HG03139 (cell line): ENCODE results near the gene ISOC2.
"Not testable (repeated sequence)": the region's sequence is repeated elsewhere in the genome, so short reads cannot be mapped to it uniquely, and the experiment has no call there.

Experiments
- ATAC-seq: cut with Tn5 transposase; IDR thresholded peaks from one replicate; pipeline ENCODE4 v1.9.1; 2021; ENCODE audit not compliant: unreplicated experiment

Gene ISOC2

DNA sequence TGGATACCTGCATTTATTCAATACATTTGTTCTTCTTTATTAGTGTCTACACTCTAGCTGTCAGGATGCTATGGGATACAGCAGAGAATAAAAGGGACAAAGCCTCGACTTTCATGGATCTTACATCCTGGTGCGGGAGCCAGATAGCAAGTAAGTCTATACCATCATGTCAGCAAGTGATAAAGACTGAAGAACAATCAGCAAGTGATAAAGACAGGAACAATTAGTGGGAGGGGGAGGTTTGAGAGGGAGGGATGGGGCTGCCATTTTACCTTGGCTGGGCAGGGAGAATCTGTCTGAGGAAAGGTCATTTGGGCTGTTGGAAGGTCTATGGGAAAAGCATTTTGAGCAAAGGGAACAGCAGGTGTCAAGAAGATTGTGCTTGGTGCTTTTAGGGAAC is 51.3 kb downstream of the ISOC2 start:
- no peak for ATAC-seq

DNA sequence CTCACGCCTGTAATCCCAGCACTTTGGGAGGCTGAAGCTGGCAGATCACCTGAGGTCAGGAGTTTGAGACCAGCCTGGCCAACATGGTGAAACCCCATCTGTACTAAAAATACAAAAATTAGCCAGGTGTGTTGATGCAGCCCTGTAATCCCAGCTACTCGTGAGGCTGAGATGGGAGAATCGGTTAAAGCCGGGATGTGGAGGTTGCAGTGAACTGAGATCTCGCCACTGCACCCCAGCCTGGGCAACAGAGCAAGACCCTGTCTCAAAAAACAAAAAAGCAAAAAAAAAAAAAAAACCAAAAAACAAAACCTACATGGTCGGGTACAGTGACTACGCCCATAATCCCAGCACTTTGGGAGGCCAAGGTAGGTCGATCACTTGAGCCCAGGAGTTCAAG is 52.3 kb downstream of the ISOC2 start:
- ATAC-seq = not testable (repeated sequence)

DNA sequence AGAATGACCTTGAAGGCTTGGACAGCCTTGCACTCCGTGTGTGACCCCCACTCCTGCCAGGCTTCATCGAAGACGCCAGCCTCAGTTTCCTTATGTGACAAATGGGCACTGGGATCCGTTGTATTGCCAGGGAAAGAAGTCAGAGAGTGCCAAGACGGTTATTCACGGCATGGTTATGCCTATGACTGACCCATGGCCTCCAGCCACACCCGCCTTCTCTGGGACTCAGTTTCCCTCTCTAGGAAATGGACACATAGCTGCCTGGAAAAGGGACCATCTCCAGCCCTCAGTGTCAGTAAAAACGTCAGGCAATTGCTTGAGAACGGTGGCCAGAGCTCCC is 52.9 kb downstream of the ISOC2 start:
- ATAC-seq = no peak

DNA sequence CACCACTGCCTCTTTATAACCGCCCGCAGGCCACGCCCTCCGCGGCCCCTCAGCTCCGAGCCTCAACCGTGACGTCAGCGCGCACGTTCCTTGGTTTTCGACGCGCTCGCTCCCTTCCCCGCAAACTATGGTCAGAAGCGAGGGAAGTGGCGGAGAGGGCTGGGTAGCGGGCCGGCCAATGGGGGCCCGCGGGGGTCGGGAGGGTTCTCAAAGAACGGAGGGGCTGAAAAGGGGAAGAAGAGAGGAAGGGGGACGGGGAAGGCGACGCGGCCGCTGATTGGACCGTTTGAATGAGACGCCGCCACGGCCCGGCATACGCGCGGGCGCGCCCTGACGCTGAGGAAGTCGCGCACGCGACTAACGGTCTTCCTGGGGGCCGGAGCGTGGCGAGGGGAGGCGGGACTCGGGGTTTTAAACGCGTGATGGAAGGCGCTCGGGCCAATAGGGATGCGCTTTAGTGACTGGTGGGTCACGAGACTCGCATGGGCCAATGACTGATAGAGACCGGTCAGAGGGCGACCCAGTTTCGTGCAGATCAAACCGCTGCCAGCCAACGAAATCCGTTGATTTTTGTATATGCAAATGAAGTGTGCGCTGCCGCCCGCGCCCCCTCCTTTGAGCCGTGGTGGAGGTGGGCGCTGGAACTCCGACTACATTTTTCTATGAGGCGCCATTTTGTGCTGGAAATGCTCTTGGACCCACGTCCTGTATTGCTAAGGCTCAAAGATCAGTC is 53.5 kb downstream of the ISOC2 start:
- peak; percentile 69 for ATAC-seq

DNA sequence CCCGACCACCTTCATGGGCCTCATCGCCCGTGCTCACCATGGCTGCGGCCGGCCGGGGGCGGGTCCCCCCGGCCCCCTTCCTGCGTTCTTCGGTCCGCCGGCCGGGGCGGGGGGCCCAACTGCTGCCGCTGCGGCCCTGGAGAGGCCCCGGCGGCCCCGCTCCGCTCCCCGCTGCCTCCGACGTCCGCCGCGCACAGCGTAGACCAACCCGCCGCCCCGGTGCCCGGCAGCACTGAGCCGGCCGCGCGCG is 54.0 kb downstream of the ISOC2 start, which contains the start of gene UBE2S:
Gene UBE2S (minus strand): TSS at position 239 of the 250 bp plus-strand sequence. CDS start 199 bp downstream, at position 40.
- ATAC-seq = not testable (repeated sequence)

DNA sequence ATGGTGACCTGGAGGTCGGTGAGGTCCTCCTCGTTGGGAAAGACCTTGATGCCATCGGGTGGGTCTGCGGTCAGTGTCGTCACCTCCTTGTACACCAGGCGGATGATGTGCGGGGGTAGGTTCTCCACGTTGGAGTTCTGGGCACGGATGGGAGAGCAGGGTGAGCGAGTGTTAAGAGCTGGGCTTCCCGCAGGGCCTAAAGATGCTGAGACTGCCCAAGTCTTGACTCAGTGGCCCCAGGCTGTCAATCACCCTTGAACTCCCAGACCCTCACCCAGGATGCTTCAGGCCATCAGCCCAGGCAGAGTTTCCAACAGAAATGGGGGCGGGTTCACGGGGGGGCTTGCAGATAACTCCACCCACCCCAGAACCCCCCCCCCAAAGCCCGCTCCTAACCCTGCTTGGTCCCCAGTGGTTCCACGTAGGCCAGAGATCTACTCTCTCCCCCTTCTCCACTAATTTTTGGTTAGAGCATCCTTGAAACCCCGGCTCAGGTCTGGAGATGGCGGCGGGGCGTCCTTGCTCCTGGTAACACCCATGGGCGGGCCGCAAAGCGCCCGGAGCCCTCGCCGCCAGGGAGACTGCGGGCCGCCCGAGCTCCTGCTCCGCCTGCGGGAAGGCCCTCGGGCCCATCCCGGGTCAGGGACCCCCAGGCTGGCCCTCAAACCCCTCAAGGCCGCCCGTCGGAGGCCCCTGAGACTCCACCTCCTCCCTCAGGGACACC is 54.5 kb downstream of the ISOC2 start:
- no peak for ATAC-seq

DNA sequence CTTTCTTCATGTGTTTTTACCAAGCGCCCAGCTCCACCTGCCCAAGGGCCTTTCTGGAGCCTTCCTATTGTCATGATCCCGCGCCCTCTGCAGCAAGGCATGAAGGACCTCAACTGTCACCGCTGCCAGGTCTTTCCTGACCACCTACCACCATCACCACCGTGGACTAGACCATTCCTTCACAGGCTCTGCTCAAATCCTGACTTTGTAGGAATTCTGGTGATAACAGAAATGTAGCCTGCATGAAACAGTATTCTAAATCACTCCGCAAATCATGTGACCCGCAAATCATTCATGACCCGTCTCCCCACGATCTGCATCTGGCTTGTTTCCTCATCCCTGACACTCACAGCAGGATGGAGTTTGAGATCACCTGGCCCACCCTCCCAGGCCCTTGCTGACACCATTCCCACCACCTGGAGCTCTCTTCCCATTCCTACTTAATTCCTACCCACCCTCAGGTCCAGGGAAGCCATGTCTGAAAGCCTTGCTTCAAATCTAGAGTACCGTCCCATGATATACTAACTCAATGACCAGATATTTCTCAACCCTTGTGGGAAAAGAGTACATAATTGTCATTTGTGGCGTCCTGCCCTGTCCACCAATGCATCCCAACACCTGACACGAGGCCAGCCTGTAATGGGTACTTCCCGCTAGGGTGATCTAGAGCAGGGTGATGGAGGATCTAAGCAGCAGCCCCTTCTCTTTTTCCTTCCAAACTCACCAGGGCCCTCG is 55.2 kb downstream of the ISOC2 start:
- no peak for ATAC-seq

DNA sequence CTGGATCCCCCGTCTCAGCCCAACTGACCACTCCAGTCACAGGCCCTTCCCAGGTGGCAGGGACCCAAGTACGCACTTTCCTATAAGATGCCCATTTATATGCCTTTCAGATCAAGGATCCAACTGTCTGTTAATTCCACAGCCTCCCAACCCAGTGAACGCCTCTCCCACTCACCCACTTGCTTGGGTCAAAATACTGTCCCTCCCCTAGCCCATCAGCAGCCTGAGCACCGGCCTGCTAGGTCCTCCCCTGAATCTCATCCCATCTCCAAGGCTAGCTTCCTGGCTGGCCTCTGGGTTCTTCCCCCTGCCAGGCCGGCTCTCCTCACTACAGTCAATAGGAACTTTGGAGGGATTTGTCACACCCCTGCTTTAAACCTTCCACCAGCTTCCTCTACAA is 55.8 kb downstream of the ISOC2 start:
- ATAC-seq = no peak
